GM21381 (cell line): ENCODE measurements around the gene ZNF668.

Source experiments
- ATAC-seq: cut with Tn5 transposase; IDR thresholded peaks from one replicate; pipeline ENCODE4 v1.9.1; 2021; ENCODE audit warnings: mild to moderate bottlenecking, moderate library complexity; ENCODE audit not compliant: unreplicated experiment

Gene ZNF668

DNA sequence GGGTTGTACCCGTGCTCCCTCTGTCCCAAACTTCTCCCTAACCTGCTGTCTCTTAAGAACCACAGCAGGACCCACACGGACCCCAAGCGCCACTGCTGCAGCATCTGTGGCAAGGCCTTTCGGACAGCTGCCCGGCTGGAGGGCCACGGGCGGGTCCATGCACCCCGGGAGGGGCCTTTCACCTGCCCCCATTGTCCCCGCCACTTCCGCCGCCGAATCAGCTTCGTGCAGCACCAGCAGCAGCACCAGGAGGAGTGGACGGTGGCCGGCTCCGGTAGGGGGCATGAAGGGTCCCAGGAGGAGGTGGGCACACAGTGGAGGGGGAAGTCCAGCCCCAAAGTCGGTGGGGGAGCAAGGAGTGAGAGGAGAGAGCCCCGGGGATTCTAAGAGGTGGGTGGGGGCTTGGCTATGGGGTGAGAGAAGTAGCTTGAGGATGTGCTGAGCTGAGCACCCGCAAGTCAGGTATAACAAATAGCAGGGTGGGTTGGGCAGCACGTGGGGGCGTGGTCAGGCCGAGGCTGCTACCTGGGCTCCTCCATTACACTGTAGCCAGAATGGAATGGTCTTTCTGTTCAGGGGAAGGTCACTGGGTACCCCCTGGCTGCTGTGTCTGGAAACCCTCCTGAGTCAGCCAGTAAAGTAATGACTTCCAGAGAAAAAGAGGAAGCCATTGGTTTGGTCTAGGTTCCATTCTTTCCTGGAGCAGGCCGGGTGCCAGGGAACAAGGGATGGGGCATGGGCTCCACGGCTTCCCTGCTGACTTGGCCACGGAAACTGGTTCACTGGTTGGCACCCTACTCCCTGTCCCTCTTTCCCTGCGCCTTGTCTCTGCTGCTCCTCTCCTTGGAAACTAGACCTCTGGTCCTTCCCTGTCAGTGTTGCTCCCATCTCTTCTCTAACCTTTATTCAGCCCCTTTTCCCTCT, 7.7 kb upstream of the ZNF668 start:
- no peak for ATAC-seq

DNA sequence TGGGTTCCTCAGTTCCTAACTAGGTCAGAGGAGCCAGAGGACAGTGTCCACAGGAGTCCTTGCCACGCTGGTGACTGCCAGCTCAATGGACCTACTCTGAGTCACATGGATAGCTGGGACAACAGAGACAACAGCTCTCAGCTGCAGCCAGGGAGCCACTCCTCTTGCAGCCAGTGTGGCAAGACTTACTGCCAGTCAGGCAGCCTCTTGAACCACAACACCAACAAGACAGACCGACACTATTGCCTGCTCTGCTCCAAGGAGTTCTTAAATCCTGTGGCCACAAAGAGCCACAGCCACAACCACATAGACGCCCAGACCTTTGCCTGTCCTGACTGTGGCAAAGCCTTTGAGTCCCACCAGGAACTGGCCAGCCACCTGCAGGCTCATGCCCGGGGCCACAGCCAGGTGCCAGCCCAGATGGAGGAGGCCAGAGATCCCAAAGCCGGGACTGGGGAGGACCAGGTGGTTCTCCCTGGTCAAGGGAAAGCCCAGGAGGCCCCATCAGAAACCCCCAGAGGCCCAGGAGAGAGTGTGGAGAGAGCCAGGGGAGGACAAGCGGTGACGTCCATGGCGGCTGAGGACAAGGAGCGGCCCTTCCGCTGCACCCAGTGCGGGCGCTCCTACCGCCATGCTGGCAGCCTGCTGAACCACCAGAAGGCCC, 6.8 kb upstream of the ZNF668 start:
- no peak for ATAC-seq

DNA sequence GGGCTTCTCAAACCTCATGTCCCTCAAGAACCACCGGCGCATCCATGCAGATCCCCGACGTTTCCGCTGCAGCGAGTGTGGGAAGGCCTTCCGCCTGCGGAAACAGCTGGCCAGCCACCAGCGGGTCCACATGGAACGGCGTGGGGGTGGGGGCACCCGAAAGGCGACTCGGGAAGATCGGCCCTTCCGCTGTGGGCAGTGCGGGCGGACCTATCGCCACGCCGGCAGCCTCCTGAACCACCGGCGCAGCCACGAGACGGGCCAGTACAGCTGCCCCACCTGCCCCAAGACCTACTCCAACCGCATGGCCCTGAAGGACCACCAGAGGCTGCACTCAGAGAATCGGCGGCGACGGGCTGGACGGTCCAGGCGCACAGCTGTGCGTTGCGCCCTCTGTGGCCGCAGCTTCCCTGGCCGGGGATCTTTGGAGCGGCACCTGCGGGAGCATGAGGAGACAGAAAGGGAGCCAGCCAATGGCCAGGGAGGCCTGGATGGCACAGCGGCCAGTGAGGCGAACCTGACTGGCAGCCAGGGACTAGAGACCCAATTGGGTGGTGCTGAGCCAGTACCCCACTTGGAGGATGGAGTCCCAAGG, 6.1 kb upstream of the ZNF668 start:
- ATAC-seq = no peak

DNA sequence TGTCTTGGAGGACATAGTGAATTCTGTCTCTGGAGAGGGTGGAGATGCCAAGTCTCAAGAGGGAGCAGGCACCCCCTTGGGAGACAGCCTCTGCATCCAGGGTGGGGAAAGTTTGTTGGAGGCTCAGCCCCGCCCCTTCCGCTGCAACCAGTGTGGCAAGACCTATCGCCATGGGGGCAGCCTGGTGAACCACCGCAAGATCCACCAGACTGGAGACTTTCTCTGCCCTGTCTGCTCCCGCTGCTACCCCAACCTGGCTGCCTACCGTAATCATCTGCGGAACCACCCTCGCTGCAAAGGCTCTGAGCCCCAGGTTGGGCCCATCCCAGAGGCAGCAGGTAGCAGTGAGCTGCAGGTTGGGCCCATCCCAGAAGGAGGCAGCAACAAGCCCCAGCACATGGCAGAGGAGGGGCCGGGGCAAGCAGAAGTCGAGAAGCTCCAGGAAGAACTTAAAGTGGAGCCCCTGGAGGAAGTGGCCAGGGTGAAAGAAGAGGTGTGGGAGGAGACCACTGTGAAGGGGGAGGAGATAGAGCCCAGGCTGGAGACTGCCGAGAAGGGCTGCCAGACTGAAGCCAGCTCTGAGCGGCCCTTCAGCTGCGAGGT, 5.4 kb upstream of the ZNF668 start:
- ATAC-seq = no peak

DNA sequence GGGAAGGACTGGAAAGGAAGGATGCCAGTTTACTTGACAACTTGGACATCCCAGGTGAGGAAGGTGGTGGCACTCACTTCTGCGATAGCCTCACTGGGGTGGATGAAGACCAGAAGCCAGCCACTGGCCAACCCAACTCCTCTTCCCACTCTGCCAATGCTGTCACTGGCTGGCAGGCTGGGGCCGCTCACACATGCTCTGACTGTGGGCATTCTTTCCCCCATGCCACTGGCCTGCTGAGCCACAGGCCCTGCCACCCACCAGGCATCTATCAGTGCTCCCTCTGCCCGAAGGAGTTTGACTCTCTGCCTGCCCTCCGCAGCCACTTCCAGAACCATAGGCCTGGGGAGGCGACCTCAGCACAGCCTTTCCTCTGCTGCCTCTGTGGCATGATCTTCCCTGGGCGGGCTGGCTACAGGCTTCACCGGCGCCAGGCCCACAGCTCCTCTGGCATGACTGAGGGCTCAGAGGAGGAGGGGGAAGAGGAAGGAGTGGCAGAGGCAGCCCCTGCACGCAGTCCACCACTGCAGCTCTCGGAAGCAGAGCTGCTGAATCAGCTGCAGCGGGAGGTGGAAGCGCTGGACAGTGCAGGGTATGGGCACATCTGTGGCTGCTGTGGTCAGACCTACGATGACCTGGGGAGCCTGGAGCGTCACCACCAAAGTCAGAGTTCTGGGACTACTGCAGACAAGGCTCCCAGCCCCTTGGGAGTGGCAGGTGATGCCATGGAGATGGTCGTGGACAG, 4.7 kb upstream of the ZNF668 start:
- no peak for ATAC-seq

DNA sequence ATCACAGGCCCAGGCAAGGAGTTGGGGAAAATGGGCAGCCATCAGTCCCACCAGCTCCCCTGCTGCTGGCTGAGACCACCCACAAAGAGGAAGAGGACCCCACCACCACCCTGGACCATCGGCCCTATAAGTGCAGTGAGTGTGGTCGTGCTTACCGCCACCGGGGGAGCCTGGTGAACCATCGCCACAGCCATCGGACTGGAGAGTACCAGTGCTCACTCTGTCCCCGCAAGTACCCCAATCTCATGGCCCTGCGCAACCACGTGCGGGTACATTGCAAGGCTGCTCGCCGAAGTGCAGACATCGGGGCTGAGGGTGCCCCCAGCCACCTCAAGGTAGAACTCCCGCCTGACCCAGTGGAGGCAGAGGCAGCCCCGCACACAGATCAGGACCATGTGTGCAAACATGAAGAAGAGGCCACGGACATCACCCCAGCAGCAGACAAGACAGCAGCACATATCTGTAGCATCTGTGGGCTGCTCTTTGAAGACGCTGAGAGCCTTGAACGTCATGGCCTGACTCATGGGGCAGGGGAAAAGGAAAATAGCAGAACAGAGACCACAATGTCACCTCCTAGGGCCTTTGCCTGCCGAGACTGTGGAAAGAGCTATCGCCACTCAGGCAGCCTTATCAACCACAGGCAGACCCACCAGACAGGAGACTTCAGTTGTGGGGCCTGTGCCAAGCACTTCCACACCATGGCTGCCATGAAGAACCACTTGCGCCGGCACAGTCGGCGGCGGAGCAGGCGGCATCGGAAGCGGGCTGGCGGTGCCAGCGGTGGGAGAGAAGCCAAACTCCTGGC, 3.8 kb upstream of the ZNF668 start:
- ATAC-seq = no peak

DNA sequence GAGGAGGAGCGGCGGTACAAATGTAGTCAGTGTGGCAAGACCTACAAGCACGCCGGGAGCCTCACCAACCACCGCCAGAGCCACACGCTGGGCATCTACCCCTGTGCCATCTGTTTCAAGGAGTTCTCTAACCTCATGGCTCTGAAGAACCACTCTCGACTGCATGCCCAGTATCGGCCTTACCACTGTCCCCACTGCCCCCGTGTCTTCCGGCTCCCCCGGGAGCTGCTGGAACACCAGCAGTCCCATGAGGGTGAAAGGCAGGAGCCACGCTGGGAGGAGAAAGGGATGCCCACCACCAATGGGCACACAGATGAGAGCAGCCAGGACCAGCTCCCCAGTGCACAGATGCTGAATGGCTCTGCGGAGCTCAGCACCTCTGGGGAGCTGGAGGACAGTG, 3.0 kb upstream of the ZNF668 start:
- ATAC-seq = no peak

DNA sequence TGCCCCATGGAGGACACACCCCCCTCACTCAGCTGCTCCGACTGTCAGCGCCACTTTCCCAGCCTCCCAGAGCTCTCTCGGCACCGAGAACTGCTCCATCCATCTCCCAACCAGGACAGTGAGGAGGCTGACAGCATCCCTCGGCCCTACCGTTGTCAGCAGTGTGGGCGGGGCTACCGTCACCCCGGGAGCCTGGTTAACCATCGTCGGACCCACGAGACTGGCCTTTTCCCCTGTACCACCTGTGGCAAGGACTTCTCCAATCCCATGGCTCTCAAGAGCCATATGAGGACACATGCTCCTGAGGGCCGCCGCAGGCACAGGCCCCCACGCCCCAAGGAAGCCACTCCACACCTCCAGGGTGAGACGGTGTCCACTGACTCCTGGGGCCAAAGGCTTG, 2.3 kb upstream of the ZNF668 start:
- ATAC-seq = no peak

DNA sequence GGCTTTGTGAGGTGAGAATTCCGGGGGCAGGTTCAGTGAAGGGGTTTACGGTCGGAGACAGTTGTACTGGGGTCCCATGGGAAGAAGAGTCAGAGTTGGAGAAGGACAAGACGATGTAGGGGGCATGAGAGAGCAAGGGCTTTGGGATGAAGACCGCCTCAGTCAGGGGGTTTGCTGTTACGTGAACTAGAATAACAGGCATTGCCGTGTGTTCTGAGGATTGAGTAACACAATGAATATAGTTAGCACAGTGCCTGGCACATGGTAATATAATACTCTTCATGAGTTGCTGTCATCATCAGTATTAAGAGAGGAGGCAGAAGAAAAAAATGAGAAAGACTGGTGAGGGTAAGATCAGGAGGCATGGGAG, 759 bp upstream of the ZNF668 start:
- ATAC-seq = no peak

DNA sequence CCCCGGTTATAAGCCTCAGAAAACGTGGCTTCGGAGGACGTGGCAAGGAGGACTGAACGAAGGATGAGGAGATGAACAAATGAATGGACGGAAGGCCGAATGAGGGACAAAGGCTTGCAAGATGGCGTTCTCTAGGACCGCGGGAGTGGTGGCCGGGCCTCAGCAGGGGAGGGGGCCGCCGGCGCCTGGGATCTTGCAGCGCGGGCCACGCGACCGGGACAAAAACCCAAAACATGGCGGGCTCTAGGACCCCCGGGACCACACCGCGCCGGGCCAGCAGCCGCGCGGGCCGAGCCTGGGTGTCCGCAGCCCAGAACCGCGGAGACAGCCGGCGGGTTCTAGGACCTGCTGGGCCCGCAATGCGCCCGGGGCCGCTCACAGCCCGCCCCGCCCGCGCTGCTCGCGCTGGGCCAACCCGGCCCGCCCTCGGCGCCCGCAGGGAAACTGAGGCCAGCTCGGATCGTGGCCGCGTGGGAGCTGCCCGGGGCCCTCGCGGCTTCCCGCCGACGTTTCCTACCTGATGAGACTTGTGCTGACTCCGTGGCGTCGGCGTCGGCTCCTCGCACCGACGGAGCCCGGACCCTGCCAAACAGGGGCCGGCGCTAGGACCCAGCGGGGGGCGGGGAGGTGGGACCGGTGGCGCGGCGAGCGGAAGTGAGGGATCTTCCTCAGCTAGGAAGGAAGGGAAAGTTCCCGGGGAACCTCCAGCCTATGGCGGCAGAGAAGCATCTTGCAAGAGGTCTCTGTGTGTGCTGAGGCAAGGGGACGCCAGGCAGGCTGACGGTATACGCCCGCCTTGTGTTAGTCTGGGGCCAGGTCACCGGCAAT, 684 bp downstream of the ZNF668 start:
- peak; percentile 53 for ATAC-seq

DNA sequence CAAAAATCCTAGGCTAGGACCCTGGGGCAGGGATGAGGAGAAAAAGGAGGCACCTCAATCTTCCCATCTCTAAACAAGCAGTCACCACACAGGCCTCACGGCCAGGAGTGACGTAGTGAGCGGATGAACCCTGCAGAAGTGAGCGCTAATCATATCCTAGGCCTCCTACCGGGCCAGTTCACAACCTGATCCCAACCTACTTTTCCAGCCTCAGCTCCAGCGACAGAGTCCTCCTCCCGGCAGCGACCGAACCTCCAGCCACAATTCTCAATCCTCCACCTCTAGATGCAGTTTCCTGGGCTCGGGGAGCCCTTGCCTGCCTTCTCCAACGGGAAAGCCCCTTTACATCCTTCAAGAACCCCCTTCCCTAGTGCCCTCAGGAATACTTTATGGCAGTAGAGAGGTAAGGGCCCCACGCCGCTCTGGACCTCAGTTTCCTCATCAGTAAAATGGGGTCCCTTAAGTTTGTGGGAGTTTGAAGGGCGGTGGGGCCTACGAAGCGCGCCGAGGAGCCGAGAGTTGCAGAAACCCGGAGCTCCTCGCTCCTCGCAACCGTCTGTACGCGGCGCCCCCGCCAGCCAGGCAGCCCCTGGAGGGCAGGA, 1.4 kb downstream of the ZNF668 start:
- peak; percentile 3 for ATAC-seq

DNA sequence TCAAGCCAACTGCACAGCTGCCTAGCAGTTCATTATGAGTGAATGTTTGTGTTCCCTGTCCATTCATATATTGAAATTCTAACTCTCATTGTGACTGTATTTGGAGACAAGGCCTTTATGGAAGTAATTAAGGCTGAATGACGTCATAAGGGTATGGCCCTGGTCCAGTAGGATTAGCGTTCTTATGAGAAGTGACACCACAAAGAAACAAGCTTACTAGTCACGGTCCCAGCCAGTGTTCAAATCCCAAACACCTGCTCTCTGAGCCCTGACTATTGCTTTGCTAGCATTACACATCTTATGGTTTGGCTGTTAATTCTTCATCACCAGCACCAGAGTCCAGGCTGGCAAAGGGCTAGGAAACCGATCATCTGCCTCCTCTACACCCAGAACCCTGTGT, 2.2 kb downstream of the ZNF668 start:
- no peak for ATAC-seq

DNA sequence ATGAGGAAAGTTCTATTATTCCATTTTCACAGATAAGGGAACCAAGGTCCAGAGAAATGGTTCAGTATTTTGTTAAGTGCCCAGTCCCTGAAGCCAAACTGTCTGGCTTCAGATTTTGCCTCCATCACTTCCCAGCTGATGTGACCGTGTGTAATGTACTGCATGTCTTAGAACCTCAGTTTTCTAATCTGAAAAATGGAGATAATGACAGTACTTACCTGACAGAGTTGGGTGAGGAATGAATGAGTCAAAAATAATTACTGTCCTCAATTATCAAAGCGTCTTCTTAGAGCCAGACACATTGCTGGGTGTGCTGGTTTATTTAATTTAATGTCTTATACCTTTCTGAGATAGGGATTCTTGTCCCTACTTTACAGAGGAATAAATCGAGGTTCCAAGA, 6.7 kb downstream of the ZNF668 start:
- no peak for ATAC-seq

DNA sequence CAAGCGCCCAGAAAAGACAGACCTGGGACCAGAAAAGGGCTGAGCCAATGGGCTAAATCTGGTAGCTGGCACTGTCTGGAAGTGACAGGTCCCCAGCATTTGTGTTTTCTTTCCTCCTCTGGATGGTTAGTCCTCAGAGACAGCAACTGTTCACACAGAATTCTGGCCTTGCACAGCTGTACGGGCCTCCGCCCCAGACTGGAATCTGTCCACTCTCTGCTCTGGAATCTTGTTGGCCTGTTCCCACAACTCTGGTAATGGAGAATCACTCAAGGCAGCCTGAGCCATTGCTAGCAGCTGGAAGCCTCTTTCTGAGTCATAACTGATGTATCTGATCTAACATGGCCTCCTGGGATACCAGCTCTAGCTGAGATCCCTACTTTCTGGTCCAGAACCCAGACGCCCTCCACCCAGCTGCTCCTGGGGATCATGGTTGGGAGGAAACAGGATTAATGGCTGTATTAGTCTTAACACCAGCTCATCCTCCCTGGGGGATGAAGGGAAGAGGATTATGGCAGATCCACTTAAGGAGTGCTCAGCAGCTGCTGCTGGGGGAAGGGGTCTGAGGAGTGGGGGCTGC, 9.1 kb downstream of the ZNF668 start:
- no peak for ATAC-seq

DNA sequence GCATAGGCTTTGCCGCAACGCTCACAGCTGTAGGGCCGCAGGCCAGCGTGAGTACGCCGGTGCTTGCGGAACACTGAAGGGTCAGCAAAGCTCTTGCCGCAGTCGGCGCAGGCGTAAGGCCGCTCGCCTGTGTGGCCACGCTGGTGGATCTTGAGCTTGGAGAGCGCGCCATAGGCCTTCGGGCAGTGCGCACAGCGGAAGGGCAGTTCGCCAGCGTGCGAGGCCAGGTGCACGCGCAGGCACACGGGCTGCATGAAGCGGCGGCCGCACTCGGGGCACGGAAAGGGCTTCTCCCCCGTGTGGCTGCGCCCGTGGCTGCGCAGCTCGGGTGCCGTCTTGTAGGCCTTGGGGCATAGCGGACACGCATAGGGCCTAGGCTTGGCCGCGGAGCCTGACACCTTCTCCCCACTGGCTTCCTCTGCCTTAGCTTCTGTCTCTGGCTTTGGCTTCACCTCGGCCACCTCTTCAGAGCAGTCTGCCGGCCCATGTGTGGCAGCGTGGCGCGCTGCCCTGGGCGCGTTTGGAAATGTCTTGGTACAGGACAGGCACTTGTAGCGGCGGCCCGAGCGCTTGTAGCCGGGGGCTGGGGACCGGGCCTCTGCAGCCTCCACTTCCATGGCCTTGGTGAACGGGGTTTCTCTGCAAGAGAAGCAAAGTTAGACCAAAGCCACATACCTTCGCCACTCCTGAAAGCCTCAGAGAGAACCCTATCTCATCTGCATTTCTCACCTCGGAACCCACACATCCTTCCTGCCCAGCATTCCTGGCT, 10.0 kb downstream of the ZNF668 start:
- ATAC-seq = no peak

DNA sequence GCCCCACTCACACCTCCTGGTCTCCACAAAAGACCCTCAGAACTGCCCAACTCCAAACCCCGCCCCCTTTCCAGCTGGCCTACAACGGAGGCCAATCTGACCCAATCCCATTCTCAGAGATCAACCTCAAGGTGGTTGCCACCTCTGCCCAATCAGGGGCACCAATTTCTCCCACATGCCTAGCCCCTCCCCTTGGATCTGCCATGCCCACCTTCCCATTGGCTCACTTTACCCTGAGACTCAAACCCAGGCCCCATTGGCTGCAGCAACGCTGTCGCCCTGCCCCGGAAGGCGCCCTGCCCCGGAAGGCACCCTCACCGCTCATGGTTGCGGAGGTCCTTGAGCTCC, 10.6 kb downstream of the ZNF668 start:
- ATAC-seq = no peak

DNA sequence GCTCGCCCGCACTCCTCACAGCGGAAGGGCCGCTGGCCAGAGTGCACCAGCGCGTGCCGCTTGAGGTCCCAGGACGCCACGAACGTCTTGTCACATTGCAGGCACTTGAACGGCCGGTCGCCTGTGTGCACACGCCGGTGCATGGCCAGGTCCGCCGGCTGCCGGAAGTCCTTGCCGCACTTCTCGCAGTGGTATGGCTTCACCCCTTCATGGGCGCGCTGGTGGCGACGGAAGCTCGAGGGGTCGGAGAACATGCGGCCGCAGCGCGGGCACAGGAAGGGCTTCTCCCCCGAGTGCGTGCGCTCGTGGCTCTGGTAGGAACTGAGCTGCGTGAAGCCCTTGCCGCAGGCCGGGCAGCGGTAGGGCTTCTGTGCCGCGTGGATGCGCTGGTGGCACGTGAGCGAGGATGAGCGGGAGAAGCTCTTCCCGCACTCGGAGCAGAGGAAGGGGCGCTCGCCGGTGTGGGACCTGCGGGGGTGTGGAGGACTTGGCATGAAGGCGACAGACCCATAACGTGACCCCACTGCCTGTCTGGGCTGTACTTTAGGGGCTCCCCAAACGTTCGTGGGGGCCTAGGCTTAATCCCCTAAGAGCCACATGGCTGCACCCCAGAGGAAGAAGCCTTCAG, 12.1 kb downstream of the ZNF668 start:
- ATAC-seq = no peak
